GM19372 (cell line): ENCODE measurements around the gene RASA3.
"Not testable (repeated sequence)": the region's sequence is repeated elsewhere in the genome, so short reads cannot be mapped to it uniquely, and the experiment has no call there.

Experiments used
- ATAC-seq: cut with Tn5 transposase; IDR thresholded peaks from one replicate; pipeline ENCODE4 v1.9.1; 2021; ENCODE audit warnings: mild to moderate bottlenecking, low read depth, moderate library complexity; ENCODE audit not compliant: unreplicated experiment

Gene RASA3

GRCh38 chr13:114155926-114156883 is 23.8 kb upstream of the RASA3 start:
- no peak for ATAC-seq

- ATAC-seq: no peak
Observed at GRCh38 chr13:114155320-114155719, 22.9 kb upstream of the RASA3 start.

DNA sequence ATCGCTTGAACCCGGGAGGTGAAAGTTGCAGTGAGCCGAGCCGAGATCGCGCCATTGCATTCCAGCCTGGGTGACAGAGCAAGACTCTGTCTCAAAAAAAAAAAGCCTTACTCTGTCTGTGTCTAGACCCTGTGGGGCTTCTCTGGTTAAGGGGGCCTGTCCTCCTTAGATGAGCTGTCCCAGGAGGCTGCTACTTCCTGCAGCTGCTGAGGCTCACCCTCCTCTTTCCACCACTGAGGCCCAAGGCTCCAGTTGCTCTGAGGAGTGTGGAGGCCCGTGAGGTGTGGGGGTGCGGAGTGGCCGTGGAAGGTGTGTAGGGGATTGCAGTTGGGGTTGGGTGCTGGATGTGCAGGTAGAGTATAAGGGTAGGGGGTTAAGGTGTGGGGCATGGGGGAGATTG is 22.1 kb upstream of the RASA3 start:
- no peak for ATAC-seq

DNA sequence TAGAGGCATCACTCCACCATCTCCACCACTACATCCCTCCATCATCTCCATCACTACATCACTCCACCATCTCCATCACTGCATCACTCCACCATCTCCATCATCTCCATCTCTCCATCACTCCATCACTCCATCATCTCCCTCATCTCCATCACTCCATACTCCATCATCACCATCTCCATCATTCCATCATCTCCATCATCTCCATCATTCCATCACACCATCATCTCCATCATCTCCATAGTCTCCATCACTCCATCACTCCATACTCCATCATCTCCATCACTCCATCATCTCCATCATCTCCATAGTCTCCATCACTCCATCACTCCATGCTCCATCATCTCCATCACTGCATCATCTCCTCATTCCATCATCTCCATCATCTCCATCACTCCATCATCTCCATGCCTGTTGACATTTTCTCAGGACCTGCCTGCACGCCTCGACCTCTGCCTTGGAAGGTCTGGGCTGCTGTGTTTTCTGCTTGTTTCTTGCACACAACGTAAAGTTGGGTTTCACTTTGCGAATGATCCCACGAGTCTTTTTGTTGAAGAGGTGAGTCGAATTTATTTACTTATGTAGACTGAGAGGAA is 21.2 kb upstream of the RASA3 start:
- ATAC-seq: no peak

- no peak for ATAC-seq
Observed at GRCh38 chr13:114152831-114153371, 20.5 kb upstream of the RASA3 start.

DNA sequence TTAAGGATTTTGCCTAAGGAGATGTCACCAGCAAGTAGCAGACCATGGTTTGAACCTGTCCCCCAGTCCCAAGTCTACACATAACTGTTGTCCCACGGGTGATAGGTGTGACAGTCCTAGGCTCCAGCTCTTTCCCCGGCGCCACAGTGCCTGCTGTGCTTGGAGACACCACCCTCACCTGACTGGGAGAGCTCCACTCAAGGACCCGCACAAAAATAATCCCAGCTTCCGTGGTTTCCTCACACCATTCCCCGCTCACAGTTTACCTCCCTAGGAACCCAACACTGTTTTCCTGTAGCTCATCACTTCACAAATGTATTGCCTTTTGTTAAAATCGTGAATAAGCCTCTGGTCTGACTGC is 19.8 kb upstream of the RASA3 start:
- ATAC-seq: no peak

- ATAC-seq: no peak
Observed at GRCh38 chr13:114151565-114152284, 19.3 kb upstream of the RASA3 start.

DNA sequence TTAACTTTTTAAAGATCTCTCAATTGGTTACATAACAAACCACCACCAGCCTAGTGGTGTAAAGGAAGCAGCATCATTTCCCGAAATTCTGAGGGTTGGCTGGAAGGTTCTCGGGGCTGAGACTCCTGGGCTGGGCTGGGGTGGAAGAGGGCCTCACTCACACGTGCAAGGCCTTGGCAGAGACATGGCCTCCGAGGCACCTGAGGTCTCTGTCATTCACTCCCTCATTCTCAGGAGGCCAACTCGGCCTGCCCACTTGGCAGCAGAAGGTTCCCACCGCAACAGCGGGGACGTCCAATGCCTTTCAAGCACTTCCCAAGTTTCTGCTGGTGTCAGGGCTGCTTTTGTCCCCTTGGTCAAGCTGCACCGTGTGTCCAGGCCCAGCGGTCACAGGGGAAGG is 18.6 kb upstream of the RASA3 start:
- ATAC-seq: no peak

DNA sequence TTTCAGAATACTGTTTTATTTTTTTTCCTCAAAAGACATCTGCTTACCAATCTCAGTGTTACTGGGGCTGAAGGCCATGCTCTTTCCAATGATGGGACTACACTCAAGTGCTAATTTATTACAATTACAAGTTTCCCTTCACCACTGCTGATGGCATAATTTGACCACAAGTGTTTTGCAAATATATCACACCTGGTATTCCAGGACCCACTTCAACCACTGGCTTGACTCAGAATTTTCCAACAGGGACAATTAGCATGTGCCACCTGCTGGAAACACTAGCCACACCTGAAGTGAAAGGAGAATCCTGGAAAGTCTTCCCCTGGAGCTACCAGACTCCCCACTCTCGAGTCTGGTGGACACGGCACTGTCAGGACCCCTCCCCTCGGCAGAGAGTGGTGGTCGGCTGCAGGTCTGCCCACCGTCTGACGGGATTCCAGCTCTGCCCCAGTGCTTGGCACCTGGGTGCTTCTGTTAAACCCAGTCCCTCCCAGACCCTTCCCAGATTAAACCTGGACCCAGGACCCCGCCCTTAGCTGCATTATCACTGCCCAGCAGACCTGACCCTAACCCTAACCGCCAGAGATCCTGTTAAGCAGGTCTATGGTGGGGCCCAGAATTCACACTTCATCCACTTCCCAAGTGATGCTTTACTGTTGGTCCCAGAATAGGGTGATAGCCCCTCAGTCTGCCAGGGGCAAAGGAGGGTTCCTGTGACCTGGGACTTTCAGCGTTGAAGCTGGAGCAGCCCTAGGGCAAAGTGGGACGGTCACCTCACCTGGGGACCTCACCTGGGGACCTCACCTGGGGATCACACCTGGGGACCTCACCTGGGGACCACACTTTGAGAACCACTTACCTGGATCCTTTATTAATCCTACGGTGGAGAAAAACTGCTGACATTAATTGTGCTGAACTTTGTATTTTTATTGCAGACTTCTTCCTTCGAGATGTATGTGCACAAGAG is 17.6 kb upstream of the RASA3 start:
- no peak for ATAC-seq

DNA sequence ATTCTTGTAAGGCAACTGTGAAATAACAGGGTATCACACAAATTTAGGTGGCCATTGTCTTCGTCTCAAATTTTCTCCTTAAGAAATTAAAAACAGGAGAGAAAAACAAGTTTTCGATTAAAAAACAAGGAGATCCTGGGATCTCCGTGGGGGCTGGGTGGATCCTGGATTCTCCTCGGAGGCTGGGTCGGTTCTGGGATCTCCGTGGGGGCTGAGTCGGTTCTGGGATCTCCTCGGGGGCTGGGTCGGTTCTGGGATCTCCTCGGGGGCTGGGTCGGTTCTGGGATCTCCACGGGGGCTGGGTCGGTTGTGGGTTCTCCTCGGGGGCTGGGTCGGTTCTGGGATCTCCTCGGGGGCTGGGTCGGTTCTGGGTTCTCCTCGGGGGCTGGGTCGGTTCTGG is 16.5 kb upstream of the RASA3 start:
- ATAC-seq: not testable (repeated sequence)

- ATAC-seq: peak; percentile 92
Observed at GRCh38 chr13:114148521-114148855, 16.1 kb upstream of the RASA3 start.

- ATAC-seq: peak; percentile 18
Observed at GRCh38 chr13:114147803-114148520, 15.5 kb upstream of the RASA3 start.

GRCh38 chr13:114146629-114147028 is 14.2 kb upstream of the RASA3 start:
- no peak for ATAC-seq

GRCh38 chr13:114146173-114146572 is 13.8 kb upstream of the RASA3 start:
- no peak for ATAC-seq

DNA sequence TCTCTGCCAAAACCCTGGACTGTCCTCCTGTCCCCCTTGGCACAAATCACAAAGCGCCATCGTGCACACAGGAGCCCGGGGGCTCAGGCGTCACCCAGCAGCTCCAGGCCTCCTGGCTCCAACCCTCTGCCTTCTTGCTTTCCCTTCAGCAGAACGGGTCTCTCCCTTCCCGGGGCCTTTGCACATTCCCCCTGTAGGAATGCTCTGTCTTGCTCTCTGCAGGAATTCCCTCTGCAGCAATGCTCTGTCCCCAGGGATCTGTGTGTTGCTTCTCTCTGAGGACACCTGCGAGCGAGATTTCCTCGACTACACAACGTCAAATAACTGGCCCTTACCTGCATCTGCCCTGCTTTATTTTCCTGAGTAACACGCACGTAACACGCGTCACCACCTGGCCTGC is 13.3 kb upstream of the RASA3 start:
- no peak for ATAC-seq

GRCh38 chr13:114145256-114145655 is 12.8 kb upstream of the RASA3 start:
- no peak for ATAC-seq

DNA sequence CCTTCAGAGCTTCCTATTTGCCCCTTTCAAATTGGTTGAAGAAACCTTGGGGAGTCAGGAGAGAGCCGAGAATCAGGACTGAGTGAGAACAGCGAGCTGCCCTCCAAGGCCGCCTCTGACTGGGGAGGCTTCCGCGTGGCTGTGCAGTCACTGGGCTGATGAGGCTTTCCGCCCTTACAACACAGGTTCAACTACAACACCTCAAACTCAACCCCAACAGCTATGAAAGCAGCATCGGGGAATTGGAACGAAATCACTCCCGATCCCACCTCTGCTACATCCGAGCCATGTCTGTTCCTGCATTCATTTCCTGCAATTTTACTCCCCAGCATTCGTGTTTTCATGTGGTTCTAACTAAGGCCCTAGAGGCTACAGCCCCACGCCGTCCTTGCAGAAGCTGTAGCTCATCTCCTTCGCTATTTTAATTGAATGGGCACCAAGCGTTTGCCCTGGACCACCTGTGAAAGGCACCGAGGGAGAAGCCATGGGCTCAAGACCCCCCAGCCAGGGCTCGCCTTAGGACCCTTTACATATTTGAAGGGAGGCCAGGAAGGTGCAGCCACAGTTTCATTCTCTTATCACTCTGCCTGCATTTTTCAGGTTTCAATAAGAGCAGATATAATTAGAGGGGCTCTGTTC is 12.3 kb upstream of the RASA3 start:
- no peak for ATAC-seq

- ATAC-seq: no peak
Observed at GRCh38 chr13:114143806-114144605, 11.6 kb upstream of the RASA3 start.
